HG03520 (cell line): ENCODE results near the gene CNPY1.
"Not testable (repeated sequence)": the region's sequence is repeated elsewhere in the genome, so short reads cannot be mapped to it uniquely, and the experiment has no call there.

Experiments used
- ATAC-seq: cut with Tn5 transposase; IDR thresholded peaks from one replicate; pipeline ENCODE4 v1.9.1; 2021; ENCODE audit warnings: mild to moderate bottlenecking, moderate library complexity; ENCODE audit not compliant: unreplicated experiment

Gene CNPY1

DNA sequence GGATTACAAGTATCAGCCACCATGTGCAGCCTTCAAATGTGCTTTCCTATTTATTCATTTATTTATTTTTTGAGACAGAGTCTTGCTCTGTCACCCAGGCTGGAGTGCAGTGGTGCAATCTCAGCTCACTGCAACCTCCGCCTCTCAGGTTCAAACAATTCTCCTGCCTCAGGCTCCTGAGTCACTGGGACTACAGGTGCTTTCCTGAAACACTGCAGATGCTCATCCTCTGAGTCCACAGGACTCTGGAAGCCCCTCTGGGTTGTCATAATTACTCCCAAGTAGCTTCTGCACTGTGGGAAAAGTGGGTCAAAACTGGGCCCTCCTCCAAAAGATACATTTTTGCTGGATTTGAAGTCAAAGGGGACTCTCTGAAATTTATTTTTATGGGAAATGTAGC is at the start of gene CNPY1:
Gene CNPY1 (minus strand): TSS at position 111 of the 400 bp plus-strand sequence. CDS start 630 bp downstream, outside the sequence.
- not testable (repeated sequence) for ATAC-seq

DNA sequence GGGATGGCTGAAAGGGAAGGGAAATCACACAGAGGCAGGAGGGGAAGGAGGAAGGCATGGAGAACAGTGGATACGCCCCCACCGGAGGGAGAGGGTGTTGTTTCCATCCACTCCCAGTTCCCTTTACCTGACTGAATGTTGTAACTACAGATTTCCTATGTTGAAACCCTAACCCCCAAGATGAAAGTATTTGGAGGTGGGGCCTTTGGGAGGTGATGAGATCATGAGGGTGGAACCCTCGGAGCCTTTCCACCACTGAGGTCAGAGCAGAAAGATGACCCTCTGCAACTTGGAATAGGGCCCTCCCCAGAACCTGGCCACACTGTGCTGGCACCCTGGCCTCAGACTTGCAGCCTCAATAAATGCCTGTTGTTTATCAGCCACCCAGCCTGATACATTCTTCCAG is 48.6 kb upstream of the CNPY1 start:
- no peak for ATAC-seq

DNA sequence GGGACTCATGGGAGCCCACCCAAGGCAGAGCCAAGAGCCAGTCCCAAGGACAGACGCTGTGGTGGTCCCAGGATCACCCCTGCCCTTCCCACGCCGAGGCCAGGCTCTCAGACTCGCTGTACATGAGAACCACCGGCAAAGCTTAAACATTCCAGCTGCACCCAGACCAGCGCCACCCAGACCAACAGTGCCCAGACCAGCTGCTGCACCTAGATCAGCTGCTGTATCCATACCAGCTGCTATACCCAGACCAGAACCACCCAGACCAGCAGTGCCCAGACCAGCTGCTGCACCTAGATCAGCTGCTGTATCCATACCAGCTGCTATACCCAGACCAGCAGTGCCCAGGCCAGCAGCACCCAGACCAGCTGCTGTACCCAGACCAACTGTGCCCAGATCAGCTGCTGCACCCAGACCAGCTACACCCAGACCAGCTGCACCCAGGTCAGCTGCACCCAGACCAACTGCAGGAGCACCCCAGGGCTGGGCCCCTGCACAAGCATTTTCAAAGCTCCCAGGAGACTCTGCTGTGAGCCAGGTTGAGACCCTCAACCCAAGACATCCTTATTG is 47.9 kb upstream of the CNPY1 start:
- ATAC-seq = no peak

DNA sequence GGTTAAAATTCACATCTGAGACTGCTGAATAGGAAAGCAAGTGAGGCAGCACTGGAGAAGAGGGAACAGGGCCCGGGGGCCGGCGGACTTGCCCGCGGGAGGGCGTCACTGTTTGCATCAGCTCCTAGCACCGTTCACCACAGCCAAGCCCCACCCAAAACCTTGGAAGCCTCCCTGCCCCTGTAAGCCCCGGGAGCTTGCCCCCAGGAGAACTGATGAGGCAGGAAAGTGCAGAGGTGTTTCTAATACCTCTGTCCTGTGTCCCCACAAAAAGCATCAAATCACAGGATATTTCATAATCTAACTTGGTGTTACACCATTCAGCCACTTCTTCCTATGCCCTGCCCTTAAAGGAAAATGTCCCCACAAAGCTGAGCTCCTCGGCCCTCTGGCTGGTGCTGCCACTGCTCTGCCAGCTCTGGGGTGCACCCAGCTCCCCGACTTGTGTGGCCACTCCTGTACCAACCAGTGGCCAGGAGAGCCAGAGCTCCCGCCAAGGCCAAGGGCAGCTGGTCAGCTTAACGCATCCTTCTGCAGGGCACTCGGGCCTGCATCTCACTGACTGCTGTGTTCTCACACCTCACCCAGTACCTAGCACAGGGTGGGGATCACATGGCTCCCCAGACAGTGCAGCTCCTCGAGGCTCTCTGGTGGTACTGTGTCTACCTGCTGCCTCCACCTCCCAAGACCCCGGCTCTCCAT is 47.3 kb upstream of the CNPY1 start:
- no peak for ATAC-seq

DNA sequence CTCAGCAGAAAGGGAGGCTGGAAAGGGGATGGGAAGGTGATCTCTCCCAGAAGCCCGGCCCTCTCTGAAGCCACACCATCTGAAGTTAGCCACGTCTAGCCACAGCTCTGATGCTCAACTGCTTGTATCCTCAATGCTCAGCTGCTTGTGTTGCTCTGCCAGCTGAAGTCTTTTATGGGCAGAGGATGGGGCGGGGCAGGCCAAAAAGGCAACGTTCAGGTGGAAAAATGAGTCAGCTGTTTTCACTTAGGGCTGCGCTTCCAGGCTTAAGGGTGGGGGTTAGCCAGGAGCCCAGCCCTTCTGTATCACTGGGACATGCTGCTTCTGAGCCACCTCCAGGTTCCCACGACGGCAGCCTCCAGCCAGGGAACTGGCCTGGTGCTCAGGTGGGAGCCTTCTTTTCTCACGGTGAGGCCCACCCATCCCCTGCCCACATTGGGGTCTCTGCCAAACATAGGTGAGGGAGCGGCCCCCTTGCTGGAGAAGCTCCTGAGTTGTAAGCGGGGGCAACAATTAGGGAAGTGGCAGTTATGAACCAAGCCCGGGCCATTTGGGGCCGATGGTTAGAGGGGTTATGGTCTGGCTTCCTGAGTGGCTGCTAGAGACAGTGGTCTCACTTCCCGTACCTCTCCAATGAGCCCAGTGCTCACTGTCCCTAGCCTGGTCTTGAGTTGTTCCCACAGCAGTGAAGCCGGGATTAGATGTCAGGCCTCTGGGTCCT is 44.9 kb upstream of the CNPY1 start:
- ATAC-seq = no peak

DNA sequence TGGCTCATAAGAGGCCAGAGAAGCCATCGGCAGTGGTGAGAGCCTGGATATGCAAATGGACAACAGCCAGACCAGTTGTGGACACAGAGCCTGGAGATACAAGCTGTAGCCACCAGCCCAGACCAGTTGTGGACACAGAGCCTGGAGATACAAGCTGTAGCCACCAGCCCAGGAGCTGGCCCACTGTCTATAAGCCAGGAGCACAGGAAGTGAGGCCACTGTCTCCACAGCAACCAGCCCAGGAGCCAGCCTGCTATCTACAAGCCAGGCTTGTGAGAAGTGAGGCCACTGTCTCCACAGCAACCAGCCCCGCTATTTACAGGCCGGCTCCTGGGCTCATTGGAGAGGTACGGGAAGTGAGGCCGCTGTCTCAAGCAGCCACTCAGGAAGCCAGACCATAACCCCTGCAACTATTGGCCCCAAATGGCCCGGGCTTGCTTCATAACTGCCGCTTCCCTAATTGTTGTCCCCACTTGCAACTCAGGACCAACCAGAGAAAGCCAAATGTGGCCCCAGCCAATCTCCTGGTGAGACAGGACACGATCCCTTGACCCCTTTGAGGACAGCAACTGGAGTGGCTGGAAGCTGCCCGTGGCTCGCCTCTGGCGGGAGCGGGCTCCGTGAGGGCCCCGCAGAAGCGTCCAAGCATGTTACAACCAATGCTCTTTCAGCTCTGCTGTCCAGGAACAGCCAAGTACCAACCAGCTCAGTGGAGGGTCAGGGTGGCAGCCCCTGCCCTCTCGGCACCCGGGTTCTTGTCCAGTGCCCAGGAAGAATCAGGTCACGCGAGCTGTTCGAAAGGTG is 44.1 kb upstream of the CNPY1 start:
- ATAC-seq = peak; percentile 56

DNA sequence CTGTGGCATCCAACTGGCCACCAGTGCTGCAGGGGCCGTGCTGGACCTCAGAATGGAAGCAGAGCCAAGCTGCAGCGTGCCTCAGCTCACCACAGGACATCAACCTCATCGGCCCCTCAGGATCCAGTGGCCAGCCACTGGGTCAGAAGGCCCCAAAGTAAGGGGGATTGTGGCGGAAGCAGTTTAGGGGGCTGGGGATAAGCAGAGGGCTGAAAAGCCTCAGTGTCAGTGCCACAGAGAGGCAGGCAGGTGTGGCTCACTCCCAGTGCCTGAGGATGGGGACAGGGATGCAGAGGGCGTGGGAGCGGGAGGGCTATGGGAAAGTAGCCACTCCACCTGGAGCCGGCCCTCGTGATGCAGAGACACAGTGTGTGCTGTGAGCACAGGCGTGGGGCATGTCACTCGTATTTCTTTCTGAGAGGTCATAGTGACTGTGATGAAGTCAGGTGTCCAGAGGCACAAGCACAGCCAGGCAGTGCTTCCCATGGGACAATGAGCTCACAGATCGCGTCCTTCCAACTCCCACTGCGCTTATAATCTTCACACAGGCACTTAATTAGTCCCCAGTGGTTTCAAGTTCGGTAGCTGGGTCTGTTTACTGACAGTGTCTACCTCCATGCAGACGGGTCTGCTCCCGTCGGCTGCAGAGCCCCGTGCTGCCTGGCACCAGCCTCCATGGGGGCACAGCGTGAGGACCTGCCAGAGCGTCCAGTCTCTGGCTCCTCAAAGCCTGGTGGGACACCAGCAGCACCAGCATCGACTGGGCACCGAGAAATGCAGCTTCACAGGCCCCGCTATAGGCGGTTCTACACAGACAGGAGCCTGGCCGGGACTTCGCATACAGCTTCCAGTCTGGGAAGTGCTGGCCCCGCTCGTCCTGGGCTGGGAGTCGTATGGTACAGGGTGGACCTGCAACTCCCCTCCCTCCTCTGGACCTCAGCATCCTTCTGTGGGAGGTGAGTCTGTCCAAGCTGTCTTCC is 42.9 kb upstream of the CNPY1 start:
- no peak for ATAC-seq

DNA sequence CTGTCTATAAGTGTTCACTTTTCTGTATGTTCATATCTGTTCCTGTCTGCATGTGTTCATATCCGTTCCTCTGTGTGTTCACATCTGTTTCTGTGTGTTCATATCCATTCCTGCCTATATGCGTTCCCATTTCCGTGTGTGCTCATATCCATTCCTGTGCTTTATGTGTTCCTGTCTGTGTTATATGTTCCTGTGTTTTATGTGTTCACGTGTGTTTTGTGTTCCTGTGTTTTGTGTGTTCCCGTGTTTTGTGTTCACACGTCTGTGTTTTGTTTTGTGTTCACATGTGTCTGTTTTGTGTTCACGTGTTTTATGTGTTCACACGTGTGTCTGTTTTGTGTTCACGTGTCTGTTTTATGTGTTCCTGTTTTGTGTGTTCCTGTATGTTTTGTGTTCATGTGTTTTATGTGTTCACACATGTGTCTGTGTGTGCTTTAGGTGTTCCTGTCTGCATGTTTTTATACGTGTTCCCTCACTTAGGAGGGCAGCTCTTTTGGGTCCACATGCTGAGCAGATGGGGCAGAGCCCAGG is 42.2 kb upstream of the CNPY1 start:
- ATAC-seq = no peak

DNA sequence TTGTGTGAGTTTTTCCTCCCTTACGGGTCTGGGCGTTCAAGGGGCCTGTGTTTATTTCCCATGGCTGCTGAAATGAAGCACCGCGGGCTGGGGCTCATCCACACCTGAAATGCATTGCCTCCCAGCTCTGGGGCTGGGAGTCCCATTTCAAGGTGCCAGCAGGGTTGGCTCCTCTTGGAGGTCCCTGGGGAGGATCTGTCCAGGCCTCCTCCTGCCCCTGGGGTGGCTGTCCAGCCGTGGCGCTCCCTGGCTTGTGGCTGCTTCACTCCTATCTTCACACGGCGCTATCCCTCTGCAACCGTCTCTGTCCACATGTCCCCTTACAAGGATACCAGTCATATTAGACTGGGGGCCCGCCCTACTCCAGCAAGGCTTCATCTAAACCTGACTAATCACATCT is 41.1 kb upstream of the CNPY1 start:
- ATAC-seq = no peak

DNA sequence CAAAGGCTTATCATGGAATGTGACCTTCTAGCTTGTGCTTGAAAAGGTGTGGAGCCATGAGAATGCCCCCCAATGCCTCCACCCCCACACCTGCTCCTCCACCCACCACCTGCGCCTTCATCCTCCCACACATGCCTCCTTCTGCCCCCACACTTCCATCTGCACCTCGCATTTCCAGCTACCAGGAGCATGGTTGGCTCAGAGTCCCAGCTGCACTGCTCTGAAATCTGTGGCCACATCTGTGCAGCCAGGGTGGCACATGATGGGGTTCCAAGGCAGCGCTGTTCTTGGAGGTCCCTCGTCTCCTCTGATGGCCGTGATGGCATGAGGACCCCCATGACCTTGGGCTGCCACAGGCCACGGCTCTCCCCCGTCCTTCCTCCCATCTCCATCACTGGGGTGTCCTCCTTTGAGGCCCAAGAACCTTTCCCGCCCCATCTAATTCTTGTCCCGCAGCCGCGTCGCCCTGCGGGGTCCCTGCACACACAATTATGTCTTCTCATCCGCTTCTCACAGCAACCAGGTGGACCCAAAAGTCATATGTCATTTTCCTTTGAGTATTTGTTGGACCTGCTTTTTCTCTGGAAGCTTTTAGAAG is 40.6 kb upstream of the CNPY1 start:
- no peak for ATAC-seq

DNA sequence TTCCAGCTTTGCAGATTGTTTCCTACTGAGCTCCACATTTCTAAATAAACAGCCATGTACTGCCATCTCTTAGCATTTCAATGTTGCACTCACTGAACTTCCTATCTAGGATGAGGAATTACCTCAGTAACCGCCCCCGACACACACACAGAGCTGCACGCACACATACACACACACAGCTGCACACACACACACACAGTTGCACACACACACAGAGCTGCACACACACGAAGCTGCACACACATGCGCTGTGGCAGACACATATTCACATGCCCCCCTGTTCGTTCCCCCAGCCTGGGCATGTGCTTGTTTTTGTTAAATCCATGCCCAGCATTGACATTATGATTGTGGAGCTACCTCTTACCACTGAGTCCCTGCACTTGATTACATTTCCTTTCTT is 39.6 kb upstream of the CNPY1 start:
- ATAC-seq = no peak

DNA sequence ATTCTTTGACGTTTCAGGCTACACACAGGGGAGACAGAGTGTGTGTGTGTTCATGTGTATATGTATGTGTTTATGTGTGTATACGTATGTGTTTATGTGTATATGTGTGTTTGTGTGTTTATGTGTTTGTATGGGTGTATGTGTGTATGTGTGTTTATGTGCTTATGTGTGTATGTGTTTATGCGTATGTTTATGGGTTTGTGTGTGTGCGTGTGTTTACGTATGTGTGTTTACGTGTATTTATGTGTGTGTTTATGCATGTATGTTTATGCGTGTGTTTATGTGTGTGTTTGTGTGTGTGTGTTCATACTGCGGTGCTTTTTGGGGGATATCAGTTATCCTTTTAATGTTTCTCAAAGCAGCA is 39.2 kb upstream of the CNPY1 start:
- ATAC-seq = no peak

DNA sequence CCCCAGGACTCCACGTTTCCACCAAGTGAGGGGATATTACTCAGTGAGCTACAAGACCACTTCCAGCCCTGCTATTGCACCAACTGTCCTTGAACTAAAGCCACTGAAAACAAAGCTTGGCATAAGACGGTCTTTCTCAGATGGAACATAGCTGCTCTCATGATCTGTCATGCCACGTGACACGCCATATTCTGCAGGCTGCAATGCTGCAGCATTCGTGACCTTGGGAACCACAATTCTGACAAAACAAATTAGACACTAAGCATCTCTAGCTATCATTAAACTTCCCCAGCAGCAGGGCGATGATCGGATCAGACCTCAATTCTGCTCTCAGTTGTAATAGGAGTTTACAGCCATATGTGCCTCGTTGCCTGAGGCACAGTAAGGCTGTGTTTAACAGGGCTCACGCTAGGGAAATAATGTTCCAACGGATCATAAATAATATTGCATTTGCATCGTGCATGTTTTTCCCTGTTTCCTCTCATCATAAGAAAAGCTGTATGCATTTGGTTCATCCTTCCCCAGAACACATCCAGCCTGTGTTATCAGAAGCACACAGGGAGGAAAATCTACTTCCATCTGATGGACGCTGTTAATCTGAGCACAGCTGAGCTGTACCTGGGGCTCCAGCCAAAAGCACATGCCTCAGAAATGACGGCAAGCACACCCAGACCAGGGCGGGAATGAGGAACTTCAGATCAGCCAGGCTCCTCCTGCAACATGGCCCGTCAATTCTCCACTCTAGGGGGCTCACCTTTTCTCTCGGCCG is 38.6 kb upstream of the CNPY1 start:
- no peak for ATAC-seq

DNA sequence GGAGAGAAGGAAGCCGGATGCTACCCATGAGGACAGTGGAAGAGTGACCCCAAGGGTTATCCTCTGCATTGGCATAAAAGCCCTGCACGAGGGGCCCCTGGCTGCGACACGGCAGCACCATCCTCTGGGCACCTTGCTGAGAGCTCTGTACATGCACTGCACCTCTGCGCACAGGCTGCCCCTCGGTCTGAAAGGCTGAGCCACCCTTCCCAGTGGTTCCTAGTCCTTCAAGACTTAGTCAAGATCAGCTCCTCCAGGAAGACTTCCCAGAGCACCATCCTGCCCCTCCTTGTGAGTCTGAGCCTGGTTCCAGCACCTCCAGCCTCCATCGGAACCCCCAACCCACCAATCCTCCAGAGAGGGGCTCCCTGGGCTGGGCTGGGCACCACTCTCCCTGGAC is 37.9 kb upstream of the CNPY1 start:
- no peak for ATAC-seq

DNA sequence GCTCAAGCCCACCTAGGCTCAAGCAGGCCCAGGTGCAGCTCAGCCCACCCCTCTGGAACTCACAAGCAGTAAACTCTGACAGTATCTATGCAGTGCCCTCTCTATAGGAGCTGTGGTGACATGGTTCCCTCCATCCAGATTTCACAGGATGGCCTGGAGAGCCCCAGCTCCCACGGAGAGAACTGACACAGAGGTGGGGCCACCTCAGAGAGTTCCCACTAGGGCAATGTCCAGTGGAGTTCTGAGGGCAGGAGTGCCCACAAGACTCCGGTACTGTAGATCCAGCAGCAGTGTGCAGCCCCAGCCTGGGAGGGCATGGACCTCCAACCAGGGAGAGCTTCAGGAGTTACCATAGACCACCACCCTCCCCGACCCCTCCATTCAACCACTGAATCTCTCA is 37.3 kb upstream of the CNPY1 start:
- ATAC-seq = no peak

DNA sequence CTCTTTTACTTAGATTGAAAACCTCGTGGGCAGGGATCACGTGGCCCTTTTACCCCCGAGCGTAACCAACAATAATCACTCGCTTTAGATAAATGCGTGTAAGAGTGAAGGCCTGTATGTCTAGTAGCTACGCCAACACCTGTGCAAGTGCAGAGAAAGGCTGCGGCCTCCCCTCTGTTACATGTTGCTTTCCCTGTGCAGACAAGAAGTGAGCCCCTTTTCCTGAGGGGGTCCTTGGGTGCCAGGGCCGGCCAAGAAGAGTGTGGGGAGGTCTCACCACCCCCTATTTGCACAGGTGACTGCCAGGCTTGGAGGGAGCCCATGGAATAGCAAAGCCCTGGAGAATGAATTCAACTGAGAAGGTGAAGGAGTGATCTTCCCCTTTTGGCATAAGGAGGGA is 35.6 kb upstream of the CNPY1 start:
- no peak for ATAC-seq

DNA sequence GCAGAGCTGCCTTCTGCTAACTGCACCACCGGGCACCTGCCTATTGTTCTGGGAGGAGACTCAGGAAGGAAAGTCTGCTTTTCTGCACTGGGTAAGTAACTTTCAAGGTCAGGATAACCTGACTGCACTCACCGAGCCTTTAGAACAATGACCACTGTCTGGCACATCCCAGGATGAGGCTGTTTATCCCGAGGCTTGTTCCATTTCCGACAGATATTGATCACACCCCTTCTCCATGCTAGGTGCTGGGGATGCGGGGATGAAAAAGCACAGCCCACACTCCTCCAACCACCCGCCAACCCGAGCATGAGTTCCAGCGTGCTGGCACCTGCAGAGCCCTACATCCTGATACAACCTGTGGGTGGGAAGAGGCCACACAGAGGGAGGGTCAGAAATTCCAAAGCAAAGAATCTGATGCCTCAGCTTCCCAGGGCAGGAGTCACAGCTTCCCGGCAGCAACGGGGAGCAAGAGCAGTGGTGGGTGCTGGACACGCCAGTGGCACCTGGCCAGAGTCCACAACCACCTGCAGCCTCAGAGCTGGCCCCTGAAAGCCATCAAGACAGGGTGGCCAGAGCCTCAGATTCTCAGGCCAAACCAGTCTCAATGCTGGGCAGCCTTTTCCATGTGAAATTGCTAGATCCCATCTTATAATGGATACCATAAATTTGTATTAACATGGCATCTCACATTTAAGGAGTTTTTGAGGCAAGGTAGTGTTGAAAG is 34.9 kb upstream of the CNPY1 start:
- ATAC-seq = no peak

DNA sequence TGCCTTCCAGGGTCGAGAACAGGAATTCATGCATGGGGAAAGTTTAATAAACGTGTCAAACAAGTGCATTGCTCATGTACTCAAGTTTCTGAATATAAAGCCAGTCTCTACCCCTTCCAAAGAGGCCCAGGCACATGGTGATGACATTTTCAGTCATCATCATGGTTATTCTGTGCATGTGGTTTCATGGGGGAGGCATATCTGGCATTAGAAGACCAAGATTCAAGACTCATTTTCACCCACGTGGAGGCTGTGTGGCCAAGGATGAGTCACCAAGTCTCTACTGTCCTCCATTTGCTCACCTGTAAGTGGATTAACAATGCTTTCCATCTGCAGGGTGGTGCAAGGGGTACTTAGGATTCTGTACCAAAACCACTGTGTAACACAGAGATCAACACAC is 34.0 kb upstream of the CNPY1 start:
- no peak for ATAC-seq
